Limb (tissue), 2 donors: ENCODE measurements around the gene SLC6A6.
A peak's percentile ranks its signal among the peaks of the same experiment; 100 is the strongest.
"Not testable (repeated sequence)": the region's sequence is repeated elsewhere in the genome, so short reads cannot be mapped to it uniquely, and the experiment has no call there.

Experiments used
- DNase-seq, 2 donors: peaks; one replicate each; pipeline ENCODE4 v3.0.0-alpha.2; 2016; ENCODE audit errors: extremely low spot score in 2 of 2

SLC6A6 gene

GRCh38 chr3:14397531-14397930, 4.9 kb upstream of the SLC6A6 start:
- DNase-seq: no peak

GRCh38 chr3:14397940-14398796, 4.2 kb upstream of the SLC6A6 start:
- DNase-seq: no peak

- no peak for DNase-seq
Measured at GRCh38 chr3:14398797-14399106, 3.7 kb upstream of the SLC6A6 start.

GRCh38 chr3:14401692-14402303, 608 bp upstream of the SLC6A6 start:
- DNase-seq: no peak

- peak; percentile 24 to 64 for DNase-seq
Measured at GRCh38 chr3:14403619-14404155, 1.3 kb downstream of the SLC6A6 start.

- DNase-seq: no peak
Measured at GRCh38 chr3:14404186-14404585, 1.8 kb downstream of the SLC6A6 start.

GRCh38 chr3:14404631-14405359, 2.4 kb downstream of the SLC6A6 start:
- DNase-seq: no peak

- DNase-seq: no peak
Measured at GRCh38 chr3:14405360-14406238, 3.2 kb downstream of the SLC6A6 start.

- DNase-seq: no peak
Measured at GRCh38 chr3:14406336-14406735, 3.9 kb downstream of the SLC6A6 start.

- no peak for DNase-seq
Measured at GRCh38 chr3:14406766-14407165, 4.4 kb downstream of the SLC6A6 start.

GRCh38 chr3:14407203-14407602, 4.8 kb downstream of the SLC6A6 start:
- no peak for DNase-seq

GRCh38 chr3:14409779-14410063, 7.3 kb downstream of the SLC6A6 start:
- not testable (repeated sequence) for DNase-seq

- no peak for DNase-seq
Measured at GRCh38 chr3:14410106-14410502, 7.7 kb downstream of the SLC6A6 start.

GRCh38 chr3:14410503-14411165, 8.2 kb downstream of the SLC6A6 start:
- DNase-seq: no peak

GRCh38 chr3:14411166-14411526, 8.7 kb downstream of the SLC6A6 start:
- no peak for DNase-seq

- DNase-seq: no peak
Measured at GRCh38 chr3:14411988-14412387, 9.6 kb downstream of the SLC6A6 start.

GRCh38 chr3:14412831-14413380, 10.5 kb downstream of the SLC6A6 start:
- DNase-seq: no peak

- no peak for DNase-seq
Measured at GRCh38 chr3:14413381-14414071, 11.1 kb downstream of the SLC6A6 start.

GRCh38 chr3:14414846-14415464, 12.5 kb downstream of the SLC6A6 start:
- DNase-seq: no peak

GRCh38 chr3:14415501-14415900, 13.1 kb downstream of the SLC6A6 start:
- DNase-seq: no peak
